GM21619 (cell line): ENCODE results near the gene GOLT1A.

ENCODE experiments used
- ATAC-seq: cut with Tn5 transposase; IDR thresholded peaks from one replicate; pipeline ENCODE4 v1.9.1; 2021; ENCODE audit not compliant: unreplicated experiment

Gene GOLT1A

DNA sequence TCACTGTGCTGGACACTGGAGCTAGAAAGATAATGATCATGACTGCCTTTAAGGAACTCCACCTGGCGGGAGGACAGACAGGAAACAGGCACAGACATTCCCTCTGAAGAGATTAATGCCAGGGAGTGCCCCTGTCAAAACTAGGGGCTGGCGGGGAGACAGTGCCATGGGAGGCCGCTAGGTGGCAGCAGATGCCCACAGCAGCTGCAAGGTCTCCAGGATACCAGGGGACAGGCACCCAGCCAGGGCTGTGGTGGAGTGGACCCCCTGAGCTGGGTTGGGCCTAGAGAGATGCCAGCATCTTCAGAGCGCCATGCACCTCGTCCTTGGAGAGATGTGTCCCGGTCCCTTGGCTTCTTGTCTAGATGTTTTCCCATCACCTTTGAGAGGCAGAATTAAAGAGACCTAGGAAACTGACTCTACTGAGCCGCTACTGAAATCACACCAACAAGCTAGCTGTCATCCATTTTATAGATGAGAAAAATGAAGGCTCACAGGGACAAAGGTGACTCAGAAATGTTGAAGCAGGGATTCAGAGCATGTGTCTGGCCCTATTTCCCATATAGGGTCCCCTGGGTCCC lies 51.2 kb downstream of the GOLT1A start:
- no peak for ATAC-seq

DNA sequence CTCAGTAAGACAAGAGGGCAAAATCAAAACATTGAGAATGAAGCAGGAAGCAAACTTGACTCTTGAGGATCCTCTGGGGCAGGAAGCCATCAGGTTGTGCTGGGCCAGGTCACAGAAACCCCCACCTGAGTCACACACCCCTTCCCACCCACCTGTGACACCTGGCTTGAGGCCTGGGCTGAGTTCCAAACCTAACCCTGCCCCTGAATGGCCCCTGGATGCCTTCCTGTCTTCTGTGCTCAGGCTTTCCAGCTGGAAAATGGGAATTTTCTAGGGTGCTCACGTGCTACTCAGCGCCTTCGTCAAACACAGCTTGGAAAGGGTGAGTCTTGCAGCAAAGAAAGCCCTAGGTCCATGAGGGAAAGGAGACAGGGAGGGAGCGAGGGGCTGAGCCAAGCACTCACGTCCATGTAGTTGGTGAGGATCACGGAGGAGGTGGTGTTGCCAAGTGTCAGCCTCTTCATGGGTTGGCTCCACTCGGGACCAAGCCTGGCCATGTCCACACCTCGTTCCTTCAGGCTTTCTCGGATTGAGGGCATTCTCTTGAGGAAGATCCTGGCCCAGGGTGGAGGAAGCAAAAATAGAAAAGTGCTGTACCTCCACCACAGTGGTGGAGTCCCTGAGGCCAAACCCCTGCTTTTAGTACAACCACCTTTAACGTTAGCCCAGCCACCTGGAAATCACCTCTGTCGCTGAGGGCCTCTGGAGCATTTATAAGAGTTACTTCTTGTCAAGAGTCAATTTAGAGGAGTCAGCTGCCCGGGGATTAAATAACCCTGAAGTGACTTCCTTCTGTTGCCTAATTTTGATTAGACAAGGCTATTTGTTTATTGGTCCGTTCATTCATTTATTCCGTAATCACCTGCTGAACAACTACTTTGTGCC lies 51.9 kb downstream of the GOLT1A start:
- ATAC-seq = no peak

DNA sequence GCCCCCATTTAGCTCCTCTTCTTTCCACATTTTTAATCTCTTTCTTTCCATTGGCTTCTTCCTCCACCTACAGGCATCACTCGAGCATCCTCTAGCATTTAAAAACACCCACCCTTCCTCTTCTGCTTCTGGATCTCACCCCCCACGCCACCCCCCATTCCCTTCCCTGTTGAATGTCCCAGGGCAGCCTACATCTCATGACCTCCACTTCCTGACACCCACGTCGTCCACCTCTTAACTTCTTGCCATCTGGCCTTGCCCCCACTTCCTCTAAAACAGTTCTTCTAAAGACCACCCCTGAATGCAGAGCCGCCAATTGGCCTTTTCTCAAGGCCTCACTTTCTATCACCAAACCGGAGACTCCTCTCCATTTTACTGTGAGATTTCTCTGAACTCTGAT lies 55.8 kb downstream of the GOLT1A start:
- no peak for ATAC-seq

DNA sequence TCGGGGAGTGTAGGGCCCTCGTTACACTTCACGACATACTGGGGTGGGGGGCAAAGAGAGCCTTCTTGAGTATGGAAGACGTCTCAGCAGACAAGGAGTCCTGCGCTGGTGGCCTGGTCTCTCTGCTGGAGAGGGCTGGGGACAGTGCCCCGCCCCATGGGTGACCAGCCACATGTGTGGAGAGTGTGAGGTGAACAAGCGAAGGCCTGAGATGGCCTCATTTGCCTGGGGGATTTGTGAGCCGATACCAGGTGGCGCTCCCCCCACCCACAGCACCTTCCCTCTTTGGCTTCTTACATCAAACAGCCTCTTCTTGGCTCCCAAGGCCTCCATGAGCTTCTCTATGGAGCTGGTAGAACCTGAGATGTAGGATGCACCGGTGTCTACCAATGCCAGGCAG lies 57.9 kb downstream of the GOLT1A start:
- no peak for ATAC-seq

DNA sequence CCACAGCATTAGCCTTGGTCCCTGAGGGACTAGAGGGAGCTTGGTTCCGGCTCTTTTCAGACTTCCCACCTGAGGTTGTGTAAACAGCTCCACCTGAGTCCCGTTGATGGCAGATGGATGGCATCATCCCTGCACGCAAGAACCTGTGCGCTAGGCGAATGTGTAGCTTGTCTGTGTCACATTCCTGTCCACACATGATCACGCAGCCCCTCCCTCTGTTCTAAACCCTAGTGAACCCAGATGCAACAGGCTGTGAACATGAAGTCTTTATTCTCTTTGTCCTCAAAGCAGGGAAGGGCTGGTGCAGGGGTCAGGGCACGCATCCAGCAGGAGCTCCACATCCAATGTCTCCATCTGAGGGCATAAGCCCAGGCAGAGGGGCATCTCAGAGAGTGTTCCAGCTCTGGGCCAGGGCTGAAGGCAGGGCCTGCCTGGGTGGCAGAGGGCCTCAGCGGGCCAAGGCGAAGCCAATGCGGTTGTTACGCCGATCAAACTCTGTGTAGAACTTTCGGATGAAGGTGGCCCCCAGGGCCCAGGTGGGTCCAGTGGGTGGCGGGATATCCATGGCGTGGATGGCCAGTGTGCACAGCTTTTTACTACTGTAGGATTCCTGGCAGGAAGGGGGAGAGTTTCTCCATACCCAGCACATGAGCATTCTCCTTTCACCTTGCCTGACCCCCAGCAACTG lies 59.1 kb downstream of the GOLT1A start:
- no peak for ATAC-seq

DNA sequence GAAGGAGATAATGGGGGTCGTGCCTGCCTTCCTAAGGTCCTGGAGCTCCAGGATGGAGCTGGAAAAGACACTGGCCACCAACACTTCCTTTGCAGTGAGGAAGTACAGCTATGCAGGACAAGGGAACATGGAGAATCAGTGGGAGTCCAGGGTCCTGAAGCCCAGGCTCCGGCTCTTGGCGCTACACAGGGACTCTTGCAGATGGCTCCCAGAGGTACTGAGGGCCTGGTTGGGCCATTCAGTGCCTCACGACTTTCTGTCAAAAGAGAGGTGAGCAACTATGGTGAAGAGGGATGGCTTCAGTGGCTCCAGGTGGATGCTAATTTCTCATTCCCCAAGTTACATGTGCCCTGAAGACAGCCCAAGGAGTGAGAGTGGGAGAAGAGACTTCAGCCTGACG lies 60.1 kb downstream of the GOLT1A start:
- no peak for ATAC-seq

DNA sequence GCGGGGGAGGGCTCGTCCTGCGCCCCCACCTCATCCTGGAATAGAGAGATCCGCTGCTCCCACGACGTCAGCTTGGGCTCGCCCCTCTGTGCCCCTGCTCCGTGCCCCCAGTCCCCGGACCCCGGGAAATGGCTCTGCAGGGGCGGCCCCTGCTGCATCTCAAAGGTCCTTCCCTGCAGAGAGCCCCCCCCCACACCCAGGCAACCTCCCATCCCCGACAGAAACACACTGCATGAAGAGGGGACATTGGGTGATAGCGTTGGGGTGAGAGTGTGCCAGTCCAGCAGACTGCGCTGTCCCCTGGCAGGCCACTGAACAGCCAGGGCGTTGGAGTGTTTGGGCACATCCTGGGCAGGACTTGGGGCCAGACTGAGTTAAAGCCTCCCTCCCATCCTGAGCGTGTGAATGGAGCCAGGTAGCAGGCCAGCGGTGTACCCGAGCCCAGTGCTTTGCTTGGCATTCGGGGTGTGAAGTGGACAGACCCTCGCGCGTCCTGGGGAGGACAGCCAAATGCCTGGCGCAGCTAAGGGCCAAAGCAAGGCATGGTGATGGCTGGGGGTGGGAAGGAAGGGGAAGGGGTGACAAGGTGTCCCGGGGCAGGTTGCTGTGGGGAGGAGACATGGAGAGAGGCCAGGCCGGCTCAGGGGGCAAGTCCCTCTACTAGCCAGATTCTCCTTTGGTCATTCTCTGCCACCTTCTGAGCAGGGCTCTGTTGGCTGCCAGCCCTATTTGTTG lies 61.3 kb downstream of the GOLT1A start:
- no peak for ATAC-seq

DNA sequence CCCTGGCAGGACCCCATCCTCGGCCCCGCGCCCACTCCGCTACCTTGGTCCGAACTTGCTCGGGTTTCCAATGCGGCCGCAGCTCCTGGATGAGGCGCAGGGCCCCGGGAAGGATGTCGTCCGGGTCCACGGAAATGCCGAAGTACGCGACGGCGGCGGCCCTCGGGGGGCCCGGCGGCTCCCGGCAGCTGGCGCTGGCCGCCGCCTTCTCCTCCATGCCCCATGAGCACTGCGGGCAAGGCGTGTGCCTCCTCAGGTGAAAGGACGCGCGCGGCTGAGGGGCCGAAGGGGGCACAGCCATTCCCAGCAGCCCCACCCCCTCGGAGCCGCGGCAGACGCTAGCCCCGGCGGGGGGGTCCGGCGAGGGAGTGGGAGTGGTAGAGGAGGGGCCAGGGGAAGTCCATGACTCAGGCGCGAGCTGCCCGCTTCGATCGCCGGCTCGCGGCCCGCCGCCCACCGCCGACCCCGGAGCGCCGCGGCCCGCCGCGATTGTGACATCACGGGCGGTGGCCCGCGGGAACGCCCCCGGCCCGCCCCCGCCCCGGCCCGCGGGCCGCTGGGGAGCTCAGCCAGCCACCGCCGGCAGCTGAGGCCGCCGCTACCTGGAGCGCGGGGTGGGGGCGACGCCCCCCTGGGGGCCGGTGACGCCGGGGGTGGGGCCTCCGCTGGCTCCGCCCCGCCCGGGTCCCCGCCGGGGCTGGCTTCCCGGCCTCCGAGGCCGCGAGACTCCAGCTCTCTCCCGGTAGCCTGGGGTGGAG lies 62.1 kb downstream of the GOLT1A start, which contains the start of gene ETNK2:
Gene ETNK2, minus strand, starts transcription at position 493 of the 758 bp plus-strand sequence. Its CDS starts 192 bp downstream, at position 301.
- ATAC-seq = no peak

DNA sequence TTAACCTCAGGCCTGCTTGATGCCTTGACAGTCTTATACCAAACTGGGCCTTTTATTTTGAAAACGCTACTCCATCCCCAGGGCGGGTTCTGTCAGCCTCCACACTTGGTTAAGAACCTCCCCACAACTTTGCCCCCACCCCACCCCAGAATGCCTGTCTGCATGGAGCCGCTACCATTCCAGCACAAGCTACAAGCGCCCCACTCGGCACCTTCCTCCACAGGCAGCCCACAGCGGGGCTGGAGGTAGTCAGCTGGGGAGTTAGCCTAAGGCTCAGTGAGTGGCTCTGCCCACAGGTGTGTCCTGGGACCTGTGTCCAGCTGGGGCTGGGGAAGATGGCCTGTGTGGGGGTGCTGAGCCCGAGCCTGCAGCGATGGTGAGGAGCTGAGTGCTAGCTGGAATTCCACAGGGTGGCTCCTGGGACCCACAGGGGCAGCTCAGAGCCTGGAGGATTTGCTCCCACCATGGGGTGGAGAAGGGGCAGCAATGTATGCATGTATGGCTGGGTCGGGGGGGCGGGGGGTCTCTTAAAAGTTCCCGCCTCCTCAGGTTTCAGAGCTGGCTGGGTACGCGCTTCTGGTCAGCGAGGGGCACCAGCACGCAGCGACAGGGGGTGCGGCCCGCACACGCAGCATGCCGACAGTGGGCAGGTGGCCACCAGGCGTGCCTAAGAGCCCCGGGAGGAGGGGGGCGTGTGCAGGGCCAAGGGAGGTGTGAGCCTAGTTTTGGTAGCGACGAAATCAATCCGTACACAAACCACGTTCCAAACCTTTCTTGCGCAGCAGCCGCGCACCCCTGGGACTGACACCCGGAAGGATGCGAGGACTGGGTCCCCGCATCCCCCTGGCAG lies 62.9 kb downstream of the GOLT1A start:
- ATAC-seq = no peak

DNA sequence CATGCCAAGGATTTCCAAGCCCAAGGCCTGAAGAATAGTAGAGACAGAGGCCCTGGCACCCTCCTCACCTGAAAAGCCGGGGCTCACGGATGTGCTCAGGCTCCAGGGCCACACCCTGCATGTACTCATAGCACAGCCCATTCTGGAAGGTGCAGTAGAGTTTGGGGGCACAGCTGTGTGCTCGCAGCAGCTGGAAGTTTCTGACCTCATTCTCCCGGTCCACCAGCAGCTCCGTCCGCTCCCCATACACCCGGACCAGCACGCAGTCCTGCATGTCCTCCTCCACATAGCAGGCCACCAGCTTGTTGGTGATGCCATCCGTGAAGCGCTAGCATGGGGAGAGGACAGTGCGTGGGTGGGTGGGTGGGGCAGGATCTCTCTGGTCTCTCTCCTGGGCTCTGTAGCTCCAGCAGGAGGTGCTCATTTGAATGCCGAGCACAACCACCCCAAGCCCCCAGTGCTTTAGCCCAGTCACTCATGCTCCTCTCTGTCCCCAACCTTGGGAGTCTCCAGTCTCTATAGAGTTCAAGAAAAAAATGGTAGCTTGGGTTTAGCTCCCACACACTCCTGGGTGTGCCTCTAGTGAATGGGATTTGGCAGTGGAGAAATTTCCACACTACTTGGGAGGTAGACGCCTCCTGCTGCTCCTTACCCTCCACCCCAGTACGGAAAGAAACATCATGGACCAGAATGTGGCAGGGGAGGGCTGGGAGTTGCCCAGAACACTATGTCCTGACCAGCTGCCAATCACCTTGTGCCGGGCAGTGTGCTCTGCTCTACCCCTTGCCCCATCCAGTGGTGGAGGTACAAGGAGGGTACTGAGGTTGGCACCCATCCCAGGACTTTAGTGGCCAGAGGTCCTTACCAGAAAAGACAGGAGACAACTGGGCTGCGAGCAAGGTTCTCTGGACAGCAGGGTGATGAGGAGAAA lies 63.9 kb downstream of the GOLT1A start:
- ATAC-seq = no peak

DNA sequence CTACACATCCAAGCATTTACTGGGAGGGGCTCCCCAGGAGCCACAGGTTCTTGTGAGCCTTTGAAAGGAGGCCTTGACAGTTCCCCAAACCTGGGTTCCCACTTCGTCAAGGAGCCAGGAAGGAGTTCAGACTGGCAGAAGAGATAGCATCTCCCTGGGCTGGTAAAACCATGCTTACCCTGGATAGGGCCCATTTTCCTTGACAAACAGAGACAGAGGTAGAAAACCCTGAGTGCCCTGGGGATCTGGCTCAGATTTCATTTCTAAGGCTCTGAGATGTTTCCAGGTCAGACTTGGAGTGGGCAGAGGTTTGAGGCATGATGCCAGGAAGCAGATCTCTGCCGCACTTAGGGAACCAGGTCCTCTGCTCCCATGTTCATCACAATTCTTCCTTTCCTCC lies 64.7 kb downstream of the GOLT1A start:
- ATAC-seq = no peak
